ENCODE results near the gene RNPEP. TPM values are rescaled to one million over a fixed set of nuclear protein-coding genes. Genes with fewer than 3 reads are reported as not detected.

Gene RNPEP
- polyA plus RNA-seq, 1 of the 3 experiments (the other 2 are of a cell fraction): 46.7 TPM

- no peaks in the 10 kb centered on the region for H3K36me3 ChIP-seq (replicated peaks in 1 of 2; ENCODE audit: control insufficient read depth in 1 of 2, insufficient read depth in 2 of 2, low read length in 1 of 2)
- H3K4me3 ChIP-seq (ENCODE audit: low read depth in 2 of 2, low read length in 1 of 2): no peak overlapping the region
- CTCF ChIA-PET: interaction anchor here (1.9 to 20.4 kb wide), 3 partner anchors 15 to 108 kb away, joined by 6 to 411 read pairs (median 77); partner anchors contain the start of gene GPR37L1
- no peaks in the 10 kb centered on the region for H3F3A ChIP-seq (replicated peaks; ENCODE audit: insufficient read depth)
- no peak for TF ChIP-seq REST (IDR thresholded peaks at IDR 0.05; ENCODE audit: low read depth, low read length)
- TF ChIP-seq IRF3 (IDR thresholded peaks at IDR 0.05; ENCODE audit: low read depth, low read length): no peak
- no peak for TF ChIP-seq ELF1 (IDR thresholded peaks at IDR 0.05)
- TF ChIP-seq USF2 (IDR thresholded peaks at IDR 0.05; ENCODE audit: borderline replicate concordance, low read depth, low read length): no peak
- no peak for TF ChIP-seq CTCF (IDR thresholded peaks at IDR 0.05)
- TF ChIP-seq FOXJ3 (CRISPR knock-in tag; IDR thresholded peaks at IDR 0.05): no peak
- no peak for TF ChIP-seq JUND (IDR thresholded peaks at IDR 0.05)
- no peak for TF ChIP-seq CHD2 (IDR thresholded peaks at IDR 0.05; ENCODE audit: low read length, partially characterized antibody)
- no peak for TF ChIP-seq RXRA (IDR thresholded peaks at IDR 0.05; ENCODE audit: borderline replicate concordance, low read depth)
- TF ChIP-seq MXI1 (IDR thresholded peaks at IDR 0.05; ENCODE audit: low read depth, low read length): no peak
- no peak for TF ChIP-seq TCF12 (IDR thresholded peaks at IDR 0.05)
- TF ChIP-seq GATA2 (CRISPR knock-in tag; IDR thresholded peaks at IDR 0.05): no peak
- no peak for TF ChIP-seq RAD21 (IDR thresholded peaks at IDR 0.05; ENCODE audit: low read length)
- no peak for TF ChIP-seq FOSL2 (IDR thresholded peaks at IDR 0.05; ENCODE audit: borderline replicate concordance, low read depth)
- TF ChIP-seq EP300 (IDR thresholded peaks at IDR 0.05; ENCODE audit: borderline replicate concordance in 1 of 2, low read depth in 1 of 2, low read length in 1 of 2): no peak
- H3K9me3 ChIP-seq: no peaks in the 10 kb centered on the region
- H3K27ac ChIP-seq (ENCODE audit: low read depth in 2 of 2, low read length in 1 of 2): no peak overlapping the region
- H2AFZ ChIP-seq (ENCODE audit: low read depth): no peak overlapping the region
- no peak overlapping the region for H3K4me2 ChIP-seq
- no peak for DNase-seq
- H3K4me1 ChIP-seq (ENCODE audit: control insufficient read depth in 1 of 2, insufficient read depth in 2 of 2, low read depth in 1 of 2, low read length in 1 of 2): peaks cover 0 to 3% of the 10 kb centered on the region in 2 experiments; a peak in 1 of 4 replicates
- 89% methylated on average over 6 of the region's 6 CpGs for WGBS (ENCODE audit: low lambda C conversion rate)
- H4K20me1 ChIP-seq (ENCODE audit: insufficient read depth): no peaks in the 10 kb centered on the region
- H3K79me2 ChIP-seq (ENCODE audit: insufficient read depth): no peaks in the 10 kb centered on the region
- H3K9me2 ChIP-seq: no peaks in the 10 kb centered on the region
- no peaks in the 10 kb centered on the region for H3K27me3 ChIP-seq (ENCODE audit: insufficient read depth)
- POLR2A ChIA-PET: no interaction called here
- no peak overlapping the region for H3K9ac ChIP-seq
Observed at GRCh38 chr1:202014060-202014459, 31.6 kb downstream of the RNPEP start.

Measured in SK-N-SH (cell line).